Right lobe of liver (tissue), 6 donors: ENCODE data around the gene ZEB1. TPM values are rescaled to one million over a fixed set of nuclear protein-coding genes. Genes with fewer than 3 reads are reported as not detected.

Source experiments
- ATAC-seq, 4 donors: fragments of 200-7000 bp; cut with Tn5 transposase; one replicate each; pipeline ENCODE4 v1.9.1; 2020; ENCODE audit warnings: mild to moderate bottlenecking in 4 of 4, moderate library complexity in 4 of 4
- DNase-seq, 3 donors: peaks; one replicate each; pipeline ENCODE4 v3.0.0-alpha.2; 2020
- H3K27ac ChIP-seq, 3 donors: fragments of 200-600 bp; one replicate each; pipeline ENCODE4 v1.8.0; 2022
- H3K27me3 ChIP-seq, 2 donors: fragments of 200-600 bp; one replicate each; pipeline ENCODE4 v1.8.0; 2022
- H3K36me3 ChIP-seq, 4 donors: fragments of 200-600 bp; sonication (generic) in 1 of 4; one replicate each; pipeline versions ENCODE4 v1.5.1 to v1.8.0; 2017 to 2022; ENCODE audit warnings: control low read depth in 1 of 4
- H3K4me1 ChIP-seq, 4 donors: fragments of 200-600 bp; sonication (generic) in 1 of 4; one replicate each; pipeline versions ENCODE4 v1.5.1 to v1.8.0; 2017 to 2022; ENCODE audit warnings: control low read depth in 1 of 4
- H3K4me3 ChIP-seq, 3 donors: fragments of 200-600 bp; one replicate each; pipeline ENCODE4 v1.8.0; 2022
- H3K9me3 ChIP-seq, 4 donors: fragments of 200-600 bp; sonication (generic) in 1 of 4; one replicate each; pipeline versions ENCODE4 v1.5.1 to v1.8.0; 2017 to 2022; ENCODE audit warnings: control low read depth in 1 of 4
- CTCF ChIP-seq, 4 donors: fragments of 200-600 bp in 3 of 4; fragments of 450-650 bp in 1 of 4; IDR thresholded peaks; one replicate each; pipeline versions ENCODE4 v1.5.1 to v1.8.0; 2016 to 2022; ENCODE audit warnings: antibody characterized with exemption in 4 of 4, mild to moderate bottlenecking in 2 of 4
- POLR2A ChIP-seq: fragments of 450-650 bp; IDR thresholded peaks from one replicate; pipeline ENCODE4 v1.6.1; 2017; ENCODE audit warnings: antibody characterized with exemption, mild to moderate bottlenecking
- WGBS: methylation state at CpG from one replicate; pipeline ENCODE4 v1.1.6; 2018; ENCODE audit warnings: low coverage, low lambda C conversion rate; ENCODE audit not compliant: insufficient coverage; ENCODE audit errors: missing lambda C conversion rate; 5-methylcytosine and 5-hydroxymethylcytosine counted together
- intact Hi-C, 2 donors: fragments of 100-400 bp; cut with DNase I; formaldehyde crosslinking; loops; one replicate each; pipeline versions ENCODE4 v1.11.2 to v1.14.1; 2022
- total RNA-seq, 6 experiments: library from RNA; depleted of rRNA in 2 of 6; stranded (reverse); fragments of >200 nt in 2 of 6; fragmentation: NEBNext Ultra II Directional in 3 of 6; extraction: Animal tissue kit (Norgen Biotek cat#: 25700) in 3 of 6; gene quantifications; one replicate each; pipeline versions ENCODE4 v1.1.0 to v1.2.4, GENCODE V29; 2016 to 2023
- donor health status: DM: no; HTN: yes; CAD: no.
- donor health status: DM: no; HTN: no; CAD: no.
- donor health status: DM: no; HTN: no; CAD: no.
- donor health status: DM: no; HTN: yes; CAD: no.
- donor health status: DM: no; HTN: yes; CAD: no.

ZEB1 gene
- total RNA-seq, 6 experiments from 2014 or later, result 10.0 to 17.6 (median 13.6) TPM

DNA sequence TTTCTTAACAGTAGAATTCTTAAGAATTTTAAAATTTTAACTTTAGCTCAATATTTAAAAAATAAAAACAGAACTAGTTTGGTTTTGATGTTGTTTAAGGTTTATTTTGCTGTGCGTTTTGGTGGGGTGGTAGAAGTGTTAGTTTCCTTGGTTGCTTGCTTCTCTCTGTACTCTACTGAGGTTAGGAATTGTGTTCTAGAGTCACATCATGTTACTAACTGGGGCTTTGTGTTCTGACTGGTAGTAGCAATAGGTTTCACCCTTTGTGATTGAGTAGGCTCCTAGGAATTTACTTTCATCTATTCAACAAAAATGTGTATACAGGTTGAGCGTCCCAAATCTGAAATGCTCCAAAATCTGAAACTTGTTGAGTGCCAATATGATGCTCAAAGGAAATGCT lies 99.5 kb downstream of the ZEB1 start:
- intact Hi-C loops, result no loop called here
- Histone ChIP-seq H3K9me3 (no peaks in the 10 kb centered on the region), H3K4me3 (no peak overlapping the region), H3K36me3 (no peaks in the 10 kb centered on the region), H3K27me3 (no peaks in the 10 kb centered on the region), H3K27ac (no peak overlapping the region), H3K4me1 (peaks cover 0 to 3% (median 1%) of the 10 kb centered on the region in 4 donors)
- DNase-seq (no peak), ATAC-seq (no peak)
- no peak for TF ChIP-seq CTCF (IDR thresholded peaks at IDR 0.05)
- 100% methylated on average over 2 of the region's 2 CpGs for WGBS

DNA sequence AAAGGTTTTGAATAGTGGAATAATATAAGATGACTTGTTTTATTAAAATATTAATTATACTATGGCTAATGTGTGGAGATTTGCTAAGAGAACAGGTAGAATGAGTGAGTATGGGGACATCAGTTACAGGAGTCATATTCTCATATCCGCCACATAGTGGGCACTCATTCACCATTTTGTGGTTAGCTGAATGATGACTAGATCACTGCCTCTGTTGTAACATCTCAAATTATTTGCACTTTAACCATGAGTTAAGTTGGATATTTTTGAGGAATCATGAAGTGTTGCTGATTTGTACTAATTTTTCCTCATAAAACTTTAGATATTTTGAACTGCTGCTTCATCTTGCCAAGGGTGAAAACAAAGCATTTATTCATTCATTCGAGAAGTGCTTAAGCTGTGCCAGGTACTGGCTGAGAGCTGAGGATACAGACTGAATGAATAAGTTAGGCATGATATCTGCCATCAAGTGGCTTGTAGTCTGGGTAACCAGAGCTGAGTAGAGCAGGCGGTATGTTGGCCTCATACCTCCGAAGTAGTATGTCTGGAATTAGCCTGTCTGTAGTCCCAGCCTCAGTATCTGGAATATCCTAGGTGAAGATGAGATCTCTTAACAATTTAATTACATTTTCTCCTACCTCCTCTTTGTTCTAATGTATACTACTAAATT lies 100.5 kb downstream of the ZEB1 start:
- 84% methylated on average over 2 of the region's 4 CpGs for WGBS
- Histone ChIP-seq H3K27ac (no peak overlapping the region), H3K36me3 (no peaks in the 10 kb centered on the region), H3K27me3 (no peaks in the 10 kb centered on the region), H3K4me3 (no peak overlapping the region), H3K4me1 (no peaks in the 10 kb centered on the region), H3K9me3 (no peaks in the 10 kb centered on the region)
- no peak for ATAC-seq
- intact Hi-C loops, result no loop called here
- DNase-seq, result no peak
- TF ChIP-seq CTCF (IDR thresholded peaks at IDR 0.05) (no peak), POLR2A (no peak)

DNA sequence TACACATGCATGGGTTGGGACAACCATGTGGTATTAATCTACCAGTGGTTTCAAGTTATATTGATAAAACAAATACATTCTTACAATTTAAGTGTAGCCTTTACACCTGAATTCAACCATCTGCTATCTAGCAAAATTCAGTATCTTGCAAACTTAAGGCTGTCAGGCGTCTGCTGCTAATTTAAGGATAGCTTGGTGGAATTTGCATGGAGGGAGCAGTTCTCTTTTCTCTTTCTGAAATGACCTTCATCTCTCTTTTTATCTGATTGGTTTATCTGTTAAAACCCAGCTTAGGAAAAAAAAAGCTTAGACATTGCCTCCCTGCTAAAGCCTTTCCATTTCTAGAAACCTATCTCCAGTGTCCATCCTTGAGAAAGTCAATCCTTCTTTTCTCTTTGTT lies 102.3 kb downstream of the ZEB1 start:
- Histone ChIP-seq H3K36me3 (no peaks in the 10 kb centered on the region), H3K4me3 (no peak overlapping the region), H3K27ac (no peak overlapping the region), H3K27me3 (no peaks in the 10 kb centered on the region), H3K4me1 (no peaks in the 10 kb centered on the region), H3K9me3 (no peaks in the 10 kb centered on the region)
- TF ChIP-seq CTCF (IDR thresholded peaks at IDR 0.05) (no peak), POLR2A (no peak)
- intact Hi-C loops, result no loop called here
- DNase-seq (no peak), ATAC-seq (no peak)
- 88% methylated on average over 1 of the region's 1 CpG for WGBS

- Histone ChIP-seq H3K27me3 (no peaks in the 10 kb centered on the region), H3K27ac (no peak overlapping the region), H3K36me3 (no peaks in the 10 kb centered on the region), H3K4me3 (no peak overlapping the region), H3K9me3 (no peaks in the 10 kb centered on the region), H3K4me1 (no peaks in the 10 kb centered on the region)
- TF ChIP-seq POLR2A (no peak), CTCF (IDR thresholded peaks at IDR 0.05) (no peak)
- ATAC-seq (no peak), DNase-seq (no peak)
- 100% methylated on average over 2 of the region's 2 CpGs for WGBS
- intact Hi-C loops, result no loop called here
These were observed 103.6 kb downstream of the ZEB1 start for GRCh38 chr10:31422634-31423033.

DNA sequence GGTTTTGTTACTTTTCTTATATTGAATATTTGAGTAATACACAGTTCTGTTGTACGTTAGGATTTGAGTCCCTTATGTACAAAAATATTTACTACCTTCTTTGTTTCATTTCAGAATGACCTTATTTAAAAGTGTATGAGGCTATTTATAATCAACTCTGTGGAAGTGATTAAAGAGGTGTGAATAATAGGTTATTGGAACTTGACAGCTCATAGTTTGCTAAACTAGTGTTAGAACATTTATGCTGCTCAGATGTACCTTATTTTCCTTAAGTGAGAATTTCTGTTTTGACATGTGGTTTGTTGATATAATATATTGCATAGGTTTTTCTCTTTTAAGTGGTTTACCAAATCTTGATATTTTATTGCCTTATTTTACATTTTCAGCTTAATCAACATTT lies 105.5 kb downstream of the ZEB1 start:
- H3K27me3 ChIP-seq, result no peaks in the 10 kb centered on the region
- H3K4me1 ChIP-seq, result no peaks in the 10 kb centered on the region
- no peak for TF ChIP-seq CTCF (IDR thresholded peaks at IDR 0.05)
- no peak for TF ChIP-seq POLR2A
- ATAC-seq (no peak), DNase-seq (no peak)
- intact Hi-C loops, result no loop called here
- 94% methylated on average over 1 of the region's 1 CpG for WGBS
- H3K9me3 ChIP-seq, result no peaks in the 10 kb centered on the region
- no peak overlapping the region for H3K4me3 ChIP-seq
- no peaks in the 10 kb centered on the region for H3K36me3 ChIP-seq
- no peak overlapping the region for H3K27ac ChIP-seq
